ENCODE results near the gene RPL10. TPM values are rescaled to one million over a fixed set of nuclear protein-coding genes. Genes with fewer than 3 reads are reported as not detected.
A peak's percentile ranks its signal among the peaks of the same experiment; 100 is the strongest.

RPL10 gene
- total and polyA plus RNA-seq, 2 of the 8 experiments (the other 6 are each of a cell fraction or from before 2014, with no cell fraction given) = 2,633 to 4,293 TPM

- H2AK5ac ChIP-seq (ENCODE audit: low read depth, low read length) = no peak overlapping the region
- no peak overlapping the region for H2BK20ac ChIP-seq (ENCODE audit: low read length)
- no peak overlapping the region for H3K23ac ChIP-seq (ENCODE audit: insufficient read length)
- peaks cover 0 to 10% (median 4%) of the 10 kb centered on the region in 4 experiments; a peak in 5 of 7 replicates for H3K4me1 ChIP-seq (replicated peaks in 1 of 4; ENCODE audit: control insufficient read depth in 3 of 4, insufficient read depth in 4 of 4, low read length in 3 of 4)
- WGBS, 2 experiments (ENCODE audit: extremely low coverage in 1 of 2, insufficient coverage in 1 of 2, insufficient read length in 1 of 2, insufficient replicate concordance in 2 of 2, low coverage in 1 of 2, low lambda C conversion rate in 2 of 2, missing lambda C conversion rate in 1 of 2) = 90% methylated on average over 21 of the region's 31 CpGs; no CpG with 5 or more reads in 1 of the 2 experiments
- FAIRE-seq = no peak
- no peaks in the 10 kb centered on the region for H3K9me3 ChIP-seq (ENCODE audit: insufficient read depth in 2 of 2, low read depth in 1 of 2, low read length in 1 of 2)
- peaks cover 22 to 61% (median 43%) of the 10 kb centered on the region in 4 experiments for H3K36me3 ChIP-seq (ENCODE audit: control insufficient read depth in 2 of 4, insufficient read depth in 4 of 4, low read length in 3 of 4)
- no peak overlapping the region for H3K14ac ChIP-seq (ENCODE audit: insufficient read length)
- H3K23me2 ChIP-seq (ENCODE audit: low read depth, low read length) = peaks cover 5% of the 10 kb centered on the region; the same call in 1 of the 2 replicates
- no peak overlapping the region for H3K56ac ChIP-seq (replicated peaks; ENCODE audit: insufficient read length, low read depth, low read length)
- H3K27me3 ChIP-seq (replicated peaks in 1 of 4; ENCODE audit: control insufficient read depth in 3 of 4, extremely low read depth in 1 of 4, insufficient read depth in 3 of 4, low read length in 3 of 4) = no peaks in the 10 kb centered on the region; a peak in 1 of 7 replicates
- H4K5ac ChIP-seq (ENCODE audit: insufficient read length, low read depth, low read length) = no peak overlapping the region
- no peak overlapping the region for H4K91ac ChIP-seq (replicated peaks; ENCODE audit: insufficient read length, low read length)
- H3K79me1 ChIP-seq (ENCODE audit: low read depth, low read length) = peaks cover 3% of the 10 kb centered on the region; the same call in 1 of the 2 replicates
- no peak overlapping the region for H3K27ac ChIP-seq (ENCODE audit: low read depth, low read length)
- H2BK15ac ChIP-seq (ENCODE audit: low read length) = no peak overlapping the region
- no peak for DNase-seq (ENCODE audit: low read depth in 1 of 2, low spot score in 2 of 2)
- H3K4ac ChIP-seq (replicated peaks; ENCODE audit: insufficient read length, low read depth, low read length) = no peak overlapping the region
- H3K4me2 ChIP-seq (ENCODE audit: insufficient read depth in 1 of 2, low read depth in 2 of 2, low read length in 2 of 2) = peak overlapping the region in 1 of 2 experiments; percentile 82; a peak in 1 of 4 replicates
- H3K18ac ChIP-seq (ENCODE audit: extremely low read depth, low read length) = no peak overlapping the region; the same call in 1 of the 2 replicates
- ChIA-PET POLR2A (ENCODE audit: partially characterized antibody) (interaction anchor here (1.0 to 11.8 kb wide), 4 partner anchors 13 to 92 kb away, joined by 3 to 348 read pairs (median 92); partner anchors contain the start of genes EMD and RPL10), CTCF (ENCODE audit: partially characterized antibody) (interaction anchor here (1.3 kb wide), 1 partner anchor 12 kb away, joined by 5 read pairs; the partner anchor contains the start of gene EMD)
- H2BK5ac ChIP-seq (ENCODE audit: low read depth, low read length) = no peak overlapping the region
- H2AFZ ChIP-seq (ENCODE audit: low read length) = no peak overlapping the region
- H3K9ac ChIP-seq (replicated peaks in 1 of 4; ENCODE audit: extremely low read depth in 1 of 4, low read depth in 3 of 4, low read length in 3 of 4) = peak overlapping the region in 1 of 4 experiments; percentile 22; a peak in 1 of 7 replicates
- H2BK120ac ChIP-seq (replicated peaks; ENCODE audit: low read depth, low read length) = no peak overlapping the region
- H3K4me3 ChIP-seq (ENCODE audit: extremely low read depth in 1 of 4, insufficient read depth in 2 of 4, low read depth in 3 of 4, low read length in 4 of 4) = no peak overlapping the region; a peak in 1 of 8 replicates
- H3K79me2 ChIP-seq (ENCODE audit: control insufficient read depth in 1 of 2, insufficient read depth in 2 of 2, low read length in 2 of 2) = peaks cover 8 to 54% of the 10 kb centered on the region in 2 experiments; a peak in 3 of 4 replicates
- peak overlapping the region; percentile 68; the same call in 1 of the 2 replicates for H4K8ac ChIP-seq (ENCODE audit: extremely low read depth, insufficient read depth, low read length)
- no peak overlapping the region for H2BK12ac ChIP-seq (ENCODE audit: low read depth, low read length)
- H4K20me1 ChIP-seq (replicated peaks in 1 of 2; ENCODE audit: control insufficient read depth in 1 of 2, insufficient read depth in 2 of 2, low read length in 2 of 2) = peaks cover 18 to 30% of the 10 kb centered on the region in 2 experiments
- TF ChIP-seq CHD2 (IDR thresholded peaks at IDR 0.05; ENCODE audit: low read length) (no peak), ATF2 (IDR thresholded peaks at IDR 0.05; ENCODE audit: low read length) (no peak), JUND (IDR thresholded peaks at IDR 0.05; ENCODE audit: low read length) (no peak), CEBPB (IDR thresholded peaks at IDR 0.05; ENCODE audit: low read depth, low read length) (no peak), SP4 (IDR thresholded peaks at IDR 0.05; ENCODE audit: low read length) (no peak), JUN (IDR thresholded peaks at IDR 0.05; ENCODE audit: low read depth, low read length) (no peak), EZH2 (IDR thresholded peaks at IDR 0.05; ENCODE audit: low read depth, low read length, severe bottlenecking) (no peak), CHD1 (IDR thresholded peaks at IDR 0.05; ENCODE audit: low read depth, low read length) (no peak), TEAD4 (IDR thresholded peaks at IDR 0.05; ENCODE audit: low read depth, low read length) (no peak)
Observed at GRCh38 chrX:154367474-154368308, 30.5 kb upstream of the RPL10 start.
